ENCODE measurements around the gene LHFPL3.

The LHFPL3 gene

DNA sequence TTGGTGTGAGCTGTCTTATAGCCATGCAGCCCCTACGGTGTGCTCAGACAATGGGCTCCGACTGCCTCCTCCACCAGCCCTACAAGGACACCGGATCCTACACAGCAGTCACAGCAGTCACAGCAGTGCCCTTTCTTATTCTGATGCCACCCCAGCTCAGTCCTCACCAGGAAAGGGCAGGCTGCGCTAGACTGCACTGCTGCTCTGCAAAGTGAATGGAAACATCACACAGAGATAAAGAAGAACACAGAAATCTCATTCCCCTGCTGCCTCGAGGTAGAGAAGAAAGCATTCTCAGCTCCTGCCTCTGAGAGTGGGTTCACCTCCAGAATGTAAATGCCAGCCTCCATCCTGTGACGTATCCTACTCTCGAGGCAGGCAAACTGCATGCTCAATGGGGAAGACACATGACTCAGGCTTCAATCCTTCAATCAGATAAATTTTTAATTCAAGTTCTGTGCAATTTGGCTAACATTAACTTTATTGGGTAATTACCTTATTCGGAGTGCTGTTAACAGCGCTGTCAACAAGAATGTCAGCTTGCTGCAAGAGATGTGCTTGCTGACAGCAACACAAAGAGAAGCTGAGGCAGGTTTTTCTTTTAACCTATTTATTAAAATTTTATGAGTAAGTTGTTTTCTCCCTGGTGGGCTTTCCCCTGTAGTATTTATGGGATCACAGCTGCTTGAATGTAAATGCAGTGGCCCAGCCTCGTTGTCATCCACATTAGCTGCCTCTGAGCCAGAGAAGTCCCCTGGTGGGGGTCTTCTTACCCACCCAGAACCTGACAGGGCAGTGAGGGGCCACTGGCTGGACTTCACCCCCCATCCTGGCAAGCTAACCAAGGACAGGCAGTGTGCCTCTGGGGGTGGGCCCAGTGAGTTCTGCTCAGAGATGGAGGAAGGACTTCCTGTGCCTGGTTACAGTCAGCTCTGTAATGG is 444.3 kb downstream of the LHFPL3 start:
- no peak for TF ChIP-seq CTCF (IDR thresholded peaks at IDR 0.05; ENCODE audit: low read depth, low read length)
- DNase-seq (ENCODE audit: extremely low read depth, low read depth), result no peak

- no peak for DNase-seq (ENCODE audit: extremely low read depth, low read depth)
- no peak for TF ChIP-seq CTCF (IDR thresholded peaks at IDR 0.05; ENCODE audit: low read depth, low read length)
Measured at GRCh38 chr7:104773796-104774195, 445.4 kb downstream of the LHFPL3 start.

GRCh38 chr7:104775531-104775930 is 447.1 kb downstream of the LHFPL3 start:
- TF ChIP-seq CTCF (IDR thresholded peaks at IDR 0.05; ENCODE audit: low read depth, low read length), result no peak
- DNase-seq (ENCODE audit: extremely low read depth, low read depth), result no peak

DNA sequence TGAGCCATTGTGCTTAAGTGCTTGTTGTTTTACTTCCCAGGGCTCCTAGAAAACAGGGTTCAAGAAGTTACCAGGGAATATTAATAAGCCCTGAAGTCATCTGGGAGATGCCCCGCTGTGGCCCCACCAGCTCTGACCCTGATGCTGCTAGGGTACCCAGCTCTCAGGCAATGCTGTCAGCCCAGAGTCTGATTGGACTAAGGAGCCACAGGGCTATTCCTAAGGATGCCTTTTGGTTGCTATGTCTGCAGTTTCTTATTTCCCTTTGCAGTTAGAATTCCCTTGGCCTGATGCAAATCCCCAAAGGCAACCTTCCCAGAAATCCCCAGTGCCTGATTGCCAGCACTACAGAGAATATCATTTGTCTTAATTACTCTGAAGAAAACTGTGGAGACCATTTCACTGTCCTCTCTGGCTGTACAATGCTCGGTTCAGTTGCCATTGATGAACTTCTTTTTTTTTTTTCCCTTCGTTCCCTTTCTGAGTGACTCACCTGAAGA is 448.9 kb downstream of the LHFPL3 start:
- DNase-seq (ENCODE audit: extremely low read depth, low read depth), result no peak
- no peak for TF ChIP-seq CTCF (IDR thresholded peaks at IDR 0.05; ENCODE audit: low read depth, low read length)

DNA sequence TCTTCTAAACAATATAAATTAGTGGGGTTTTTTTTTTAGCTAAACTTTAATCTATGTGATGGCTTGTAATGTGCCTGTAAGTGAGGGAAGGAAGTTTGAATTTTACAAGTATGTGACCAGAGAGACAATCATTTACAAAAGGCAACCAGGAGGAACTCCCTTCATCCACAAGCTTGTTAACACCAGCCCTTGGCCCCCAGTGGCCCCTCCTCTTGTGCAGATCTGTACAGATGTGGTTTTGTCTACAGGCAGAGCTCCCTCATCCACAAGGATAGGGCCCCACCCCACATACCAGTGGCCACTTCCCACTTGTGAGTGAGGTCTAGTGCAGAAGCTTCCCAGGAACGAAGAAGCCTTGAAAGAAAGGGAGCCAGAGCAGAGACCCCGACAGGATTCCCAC is 451.5 kb downstream of the LHFPL3 start:
- no peak for TF ChIP-seq CTCF (IDR thresholded peaks at IDR 0.05; ENCODE audit: low read depth, low read length)
- DNase-seq (ENCODE audit: extremely low read depth, low read depth), result no peak

- DNase-seq (ENCODE audit: extremely low read depth, low read depth), result no peak
- no peak for TF ChIP-seq CTCF (IDR thresholded peaks at IDR 0.05; ENCODE audit: low read depth, low read length)
Measured at GRCh38 chr7:104784686-104785085, 456.3 kb downstream of the LHFPL3 start.

GRCh38 chr7:104789780-104790179 is 461.4 kb downstream of the LHFPL3 start:
- no peak for DNase-seq (ENCODE audit: extremely low read depth, low read depth)
- TF ChIP-seq CTCF (IDR thresholded peaks at IDR 0.05; ENCODE audit: low read depth, low read length), result no peak

Data from AG09319 (cell line).